Astrocyte (in vitro differentiated cells and primary cell): ENCODE results near the gene USP15. TPM values are rescaled to one million over a fixed set of nuclear protein-coding genes. Genes with fewer than 3 reads are reported as not detected.

Experiments
- DNase-seq: peaks from one replicate; pipeline ENCODE4 v3.0.0-alpha.2; 2010; ENCODE audit warnings: low read depth
- FAIRE-seq: peaks from 2 replicates; lab custom pipeline; 2011; peaks lifted over from hg19 to GRCh38; lab: Jason Lieb, UNC
- H2AFZ ChIP-seq: 2 replicates; pipeline ENCODE4 v1.6.0; 2012; ENCODE audit warnings: low read depth, low read length, inconsistent platforms
- H3K27ac ChIP-seq: 2 replicates; pipeline ENCODE4 v1.5.1; 2011; ENCODE audit warnings: low read depth, low read length, inconsistent platforms
- H3K27me3 ChIP-seq: 2 replicates; pipeline ENCODE4 v1.6.0; 2011; ENCODE audit warnings: low read length, inconsistent platforms; ENCODE audit not compliant: insufficient read depth
- H3K36me3 ChIP-seq: 2 replicates; pipeline ENCODE4 v1.5.1; 2011; ENCODE audit warnings: low read length, inconsistent platforms; ENCODE audit not compliant: insufficient read depth
- H3K4me1 ChIP-seq: 2 replicates; pipeline ENCODE4 v1.5.1; 2011; ENCODE audit warnings: low read length, inconsistent platforms; ENCODE audit not compliant: insufficient read depth
- H3K4me2 ChIP-seq: 2 replicates; pipeline ENCODE4 v1.6.0; 2012; ENCODE audit warnings: low read length, inconsistent platforms
- H3K4me3 ChIP-seq: 2 replicates; pipeline ENCODE4 v1.5.1; 2011; ENCODE audit warnings: low read depth, mild to moderate bottlenecking, low read length, inconsistent platforms; ENCODE audit not compliant: insufficient read depth
- H3K79me2 ChIP-seq: 2 replicates; pipeline ENCODE4 v1.6.0; 2012; ENCODE audit warnings: mild to moderate bottlenecking, low read length, inconsistent platforms; ENCODE audit not compliant: insufficient read depth
- H3K9ac ChIP-seq: 2 replicates; pipeline ENCODE4 v1.6.0; 2012; ENCODE audit warnings: mild to moderate bottlenecking, low read length, inconsistent platforms
- H3K9me3 ChIP-seq: 2 replicates; pipeline ENCODE4 v1.5.1; 2012; ENCODE audit warnings: low read depth, mild to moderate bottlenecking, low read length, inconsistent platforms; ENCODE audit not compliant: insufficient read depth
- H4K20me1 ChIP-seq: 2 replicates; pipeline ENCODE4 v1.6.0; 2012; ENCODE audit warnings: low read length, inconsistent platforms; ENCODE audit not compliant: insufficient read depth
- H3K27ac Mint-ChIP-seq: one replicate; pipeline ENCODE4 v1.8.0; 2021; ENCODE audit warnings: mild to moderate bottlenecking, mixed read lengths; ENCODE audit not compliant: unreplicated experiment
- H3K27me3 Mint-ChIP-seq: one replicate; pipeline ENCODE4 v1.8.0; 2021; ENCODE audit warnings: low read depth, mixed read lengths; ENCODE audit not compliant: unreplicated experiment
- H3K36me3 Mint-ChIP-seq: one replicate; pipeline ENCODE4 v1.8.0; 2021; ENCODE audit warnings: low read depth, mixed read lengths; ENCODE audit not compliant: unreplicated experiment
- H3K4me1 Mint-ChIP-seq: one replicate; pipeline ENCODE4 v1.8.0; 2021; ENCODE audit warnings: low read depth, mixed read lengths; ENCODE audit not compliant: unreplicated experiment
- H3K4me3 Mint-ChIP-seq: one replicate; pipeline ENCODE4 v1.8.0; 2021; ENCODE audit warnings: mild to moderate bottlenecking, moderate library complexity, mixed read lengths; ENCODE audit not compliant: unreplicated experiment
- H3K9me3 Mint-ChIP-seq: one replicate; pipeline ENCODE4 v1.8.0; 2021; ENCODE audit warnings: mild to moderate bottlenecking, mixed read lengths; ENCODE audit not compliant: unreplicated experiment
- EZH2 ChIP-seq: IDR thresholded peaks from 2 replicates; pipeline ENCODE4 v1.6.1; 2012; ENCODE audit warnings: mild to moderate bottlenecking, low read length, inconsistent platforms; ENCODE audit not compliant: insufficient read depth
- total RNA-seq: library from RNA; stranded (reverse); gene quantifications from 2 replicates; pipeline ENCODE4 v1.2.1, GENCODE V29; 2021
- TF ChIP-seq, protein P1 (sequence below): IDR thresholded peaks from 2 replicates; pipeline ENCODE4 v1.5.1; 2011; ENCODE audit warnings: low read depth, mild to moderate bottlenecking, inconsistent platforms, low read length, moderate library complexity; ENCODE audit not compliant: insufficient read depth

The USP15 gene
- total RNA-seq, 1 donor from 2014 or later, result 81.9 TPM

DNA sequence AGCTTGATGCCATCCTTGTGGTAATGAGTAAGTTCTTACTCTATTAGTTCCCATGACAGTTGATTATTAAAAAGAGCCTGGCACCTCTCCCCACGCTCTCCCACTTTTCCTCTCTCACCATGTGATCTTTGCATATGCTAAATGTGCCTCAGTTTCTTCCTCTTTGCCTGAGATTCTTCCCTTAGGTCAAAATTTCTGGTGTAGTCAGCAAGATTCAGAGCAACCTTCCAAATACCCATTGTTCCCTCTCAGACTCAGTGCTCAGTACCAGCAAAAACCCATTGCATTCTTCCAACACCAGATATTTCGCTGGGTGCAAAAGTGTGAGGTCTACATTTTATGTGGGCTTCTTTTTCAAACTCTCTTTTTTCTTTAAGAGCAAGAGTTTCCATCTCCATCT is 10.8 kb upstream of the USP15 start:
- TF ChIP-seq, protein P1, sequence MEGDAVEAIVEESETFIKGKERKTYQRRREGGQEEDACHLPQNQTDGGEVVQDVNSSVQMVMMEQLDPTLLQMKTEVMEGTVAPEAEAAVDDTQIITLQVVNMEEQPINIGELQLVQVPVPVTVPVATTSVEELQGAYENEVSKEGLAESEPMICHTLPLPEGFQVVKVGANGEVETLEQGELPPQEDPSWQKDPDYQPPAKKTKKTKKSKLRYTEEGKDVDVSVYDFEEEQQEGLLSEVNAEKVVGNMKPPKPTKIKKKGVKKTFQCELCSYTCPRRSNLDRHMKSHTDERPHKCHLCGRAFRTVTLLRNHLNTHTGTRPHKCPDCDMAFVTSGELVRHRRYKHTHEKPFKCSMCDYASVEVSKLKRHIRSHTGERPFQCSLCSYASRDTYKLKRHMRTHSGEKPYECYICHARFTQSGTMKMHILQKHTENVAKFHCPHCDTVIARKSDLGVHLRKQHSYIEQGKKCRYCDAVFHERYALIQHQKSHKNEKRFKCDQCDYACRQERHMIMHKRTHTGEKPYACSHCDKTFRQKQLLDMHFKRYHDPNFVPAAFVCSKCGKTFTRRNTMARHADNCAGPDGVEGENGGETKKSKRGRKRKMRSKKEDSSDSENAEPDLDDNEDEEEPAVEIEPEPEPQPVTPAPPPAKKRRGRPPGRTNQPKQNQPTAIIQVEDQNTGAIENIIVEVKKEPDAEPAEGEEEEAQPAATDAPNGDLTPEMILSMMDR, result no peak
- no peak for TF ChIP-seq EZH2
- no peak for FAIRE-seq
- H3K4me2 ChIP-seq, result no peak overlapping the region

DNA sequence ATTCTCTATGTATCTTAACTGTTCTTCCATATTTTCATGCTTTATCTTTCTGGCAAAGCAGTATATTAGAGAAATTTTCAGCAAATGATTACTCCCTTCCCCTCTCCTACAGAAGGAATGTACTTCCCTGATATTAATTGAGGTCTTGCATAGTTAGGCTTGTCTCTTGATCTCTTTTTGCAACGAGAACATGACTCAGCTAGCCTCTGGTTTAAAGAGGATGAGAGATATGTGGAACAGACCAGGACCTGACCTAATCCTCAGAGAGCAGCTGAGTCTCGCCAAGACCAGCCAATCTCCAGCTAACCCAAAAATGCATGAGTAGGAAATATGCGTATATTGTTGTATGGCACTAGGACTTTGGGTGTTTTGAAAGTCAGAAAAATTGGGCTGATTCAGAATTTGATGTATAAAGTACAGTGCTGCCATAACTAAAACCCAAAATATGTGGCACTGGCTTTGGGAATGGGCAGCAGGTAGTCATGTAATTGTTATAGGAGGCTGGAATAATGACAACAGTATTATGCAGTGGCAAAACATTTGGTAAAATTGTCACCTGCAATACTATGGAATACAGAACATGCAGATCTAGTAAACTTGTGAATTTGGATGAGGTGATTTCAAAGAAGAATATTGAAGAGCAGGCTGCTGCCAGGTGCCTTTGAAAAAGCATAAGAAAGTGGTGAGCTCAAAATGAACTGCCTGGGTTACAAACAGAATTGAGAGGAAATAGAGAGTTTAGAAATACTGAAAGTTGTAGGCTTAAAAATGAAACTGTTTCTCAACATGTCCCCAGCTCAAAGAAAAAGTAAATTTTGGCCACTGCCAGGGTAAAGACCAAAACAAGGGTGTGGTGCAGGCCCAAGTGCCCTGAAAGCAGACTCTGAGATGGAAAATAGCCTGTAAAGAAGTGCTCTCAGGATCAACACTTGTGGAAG is 9.3 kb upstream of the USP15 start:
- FAIRE-seq (no peak), DNase-seq (peak; percentile 52)
- Mint-ChIP-seq H3K36me3 (peaks cover 3% of the 10 kb centered on the region), H3K27me3 (no peaks in the 10 kb centered on the region), H3K9me3 (no peaks in the 10 kb centered on the region), H3K4me1 (peaks cover 14% of the 10 kb centered on the region), H3K4me3 (no peak overlapping the region), H3K27ac (peak overlapping the region; percentile 11)
- H3K4me2 ChIP-seq, result no peak overlapping the region
- H3K27ac ChIP-seq, result no peak overlapping the region
- no peak overlapping the region for H2AFZ ChIP-seq
- no peaks in the 10 kb centered on the region for H3K36me3 ChIP-seq
- H3K4me3 ChIP-seq, result no peak overlapping the region
- H3K9me3 ChIP-seq, result no peaks in the 10 kb centered on the region
- no peaks in the 10 kb centered on the region for H4K20me1 ChIP-seq
- no peak for TF ChIP-seq EZH2
- TF ChIP-seq, protein P1, result no peak
- no peaks in the 10 kb centered on the region for H3K79me2 ChIP-seq
- H3K9ac ChIP-seq, result no peak overlapping the region
- no peaks in the 10 kb centered on the region for H3K4me1 ChIP-seq
- no peaks in the 10 kb centered on the region for H3K27me3 ChIP-seq

More for the DNA sequence above, 10.8 kb upstream of the USP15 start:
- H3K4me3 ChIP-seq, result no peak overlapping the region
- Mint-ChIP-seq H3K4me1 (peaks cover 14% of the 10 kb centered on the region), H3K27ac (no peak overlapping the region), H3K27me3 (no peaks in the 10 kb centered on the region), H3K36me3 (peaks cover 3% of the 10 kb centered on the region), H3K4me3 (no peak overlapping the region), H3K9me3 (no peaks in the 10 kb centered on the region)
- no peaks in the 10 kb centered on the region for H3K79me2 ChIP-seq
- H3K36me3 ChIP-seq, result no peaks in the 10 kb centered on the region
- no peaks in the 10 kb centered on the region for H4K20me1 ChIP-seq
- no peaks in the 10 kb centered on the region for H3K27me3 ChIP-seq
- no peak overlapping the region for H3K27ac ChIP-seq
- no peaks in the 10 kb centered on the region for H3K9me3 ChIP-seq
- H3K9ac ChIP-seq, result no peak overlapping the region
- no peaks in the 10 kb centered on the region for H3K4me1 ChIP-seq
- no peak overlapping the region for H2AFZ ChIP-seq
- DNase-seq, result no peak

DNA sequence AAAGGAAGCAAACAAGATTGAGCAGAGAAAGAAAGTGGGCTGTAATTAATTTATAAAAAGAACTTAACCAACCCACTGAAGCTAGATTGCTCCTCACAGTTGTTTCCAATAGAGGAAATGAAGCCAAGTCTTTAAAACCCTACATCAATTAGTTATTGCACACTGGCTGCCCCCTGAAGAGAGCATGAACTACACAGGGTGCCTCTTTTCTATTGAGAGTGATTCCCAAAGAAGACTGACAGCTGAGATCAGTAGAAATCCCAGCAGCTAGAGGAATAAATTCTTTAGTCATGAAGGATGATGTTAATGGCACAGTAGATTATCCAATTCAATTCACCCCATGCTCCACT is 8.6 kb upstream of the USP15 start:
- no peak overlapping the region for H2AFZ ChIP-seq
- Mint-ChIP-seq H3K4me1 (peaks cover 15% of the 10 kb centered on the region), H3K27ac (no peak overlapping the region)

More for the DNA sequence above, 8.6 kb upstream of the USP15 start:
- Mint-ChIP-seq H3K4me3 (no peak overlapping the region), H3K36me3 (peaks cover 3% of the 10 kb centered on the region), H3K27me3 (no peaks in the 10 kb centered on the region), H3K9me3 (no peaks in the 10 kb centered on the region)
- Histone ChIP-seq H3K4me3 (no peak overlapping the region), H3K27me3 (no peaks in the 10 kb centered on the region), H3K9ac (no peak overlapping the region), H4K20me1 (no peaks in the 10 kb centered on the region), H3K4me1 (no peaks in the 10 kb centered on the region), H3K79me2 (no peaks in the 10 kb centered on the region), H3K27ac (no peak overlapping the region), H3K36me3 (no peaks in the 10 kb centered on the region), H3K4me2 (no peak overlapping the region), H3K9me3 (no peaks in the 10 kb centered on the region)
- FAIRE-seq (no peak), DNase-seq (no peak)
- no peak for TF ChIP-seq EZH2
- TF ChIP-seq, protein P1, result no peak
